Measurements from ENCODE around the gene NDUFA11. TPM values are rescaled to one million over a fixed set of nuclear protein-coding genes. Genes with fewer than 3 reads are reported as not detected.
A peak's percentile ranks its signal among the peaks of the same experiment; 100 is the strongest.
"Not testable (repeated sequence)": the region's sequence is repeated elsewhere in the genome, so short reads cannot be mapped to it uniquely, and the experiment has no call there.

NDUFA11 gene
- total and polyA plus RNA-seq, 5 experiments from 2014 or later: 116 to 404 (median 374) TPM

DNA sequence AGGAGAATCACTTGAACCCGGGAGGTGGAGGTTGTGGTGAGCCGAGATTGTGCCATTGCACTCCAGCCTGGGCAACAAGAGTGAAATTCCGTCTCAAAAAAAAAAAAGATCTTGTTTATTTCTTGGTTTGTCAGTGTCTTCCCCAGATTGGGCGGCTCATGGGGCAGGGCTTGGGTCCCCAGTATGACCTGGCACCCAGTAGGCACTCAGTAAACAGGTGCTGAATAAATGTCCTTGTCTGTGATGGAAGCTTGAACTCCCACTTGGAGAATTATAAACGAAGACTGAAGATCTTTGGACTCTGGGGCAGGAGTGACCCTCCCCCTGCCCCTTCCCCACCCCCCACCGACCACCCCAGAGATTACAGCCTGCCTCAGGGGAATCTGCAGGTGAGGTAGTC is 23.4 kb downstream of the NDUFA11 start:
- no peaks in the 10 kb centered on the region for H3K36me3 Mint-ChIP-seq
- H3K27ac Mint-ChIP-seq: no peak overlapping the region
- DNase-seq (no peak), ATAC-seq (no peak)
- no peaks in the 10 kb centered on the region for H3K9me3 Mint-ChIP-seq
- no peaks in the 10 kb centered on the region for H3K4me1 Mint-ChIP-seq
- no peak overlapping the region for H3K4me3 Mint-ChIP-seq
- H3K27me3 Mint-ChIP-seq: peaks cover 7 to 47% (median 25%) of the 10 kb centered on the region in 5 donors
- POLR2A ChIA-PET: no interaction called here

DNA sequence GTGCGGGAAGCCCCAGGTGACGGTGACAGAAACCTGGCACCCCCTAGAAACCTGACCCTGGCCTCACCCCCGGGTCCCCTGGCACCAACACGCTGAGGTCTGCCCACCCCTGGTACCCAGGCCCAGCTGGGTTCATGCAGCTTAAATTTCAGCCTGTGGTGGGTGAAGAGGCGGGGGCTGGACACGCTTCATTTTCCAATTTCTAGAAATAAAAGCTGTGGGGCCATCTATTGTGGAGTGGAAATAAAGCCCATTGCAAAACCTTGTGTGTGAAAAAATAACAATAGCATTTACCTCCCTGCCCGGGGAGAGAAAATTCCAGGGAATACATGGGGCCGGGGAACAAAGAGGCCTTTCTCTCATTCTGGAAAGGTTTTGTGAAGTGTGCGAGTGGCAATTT is 25.7 kb downstream of the NDUFA11 start:
- H3K4me3 Mint-ChIP-seq: no peak overlapping the region
- DNase-seq (no peak), ATAC-seq (no peak)
- no peaks in the 10 kb centered on the region for H3K4me1 Mint-ChIP-seq
- POLR2A ChIA-PET: no interaction called here
- H3K27ac Mint-ChIP-seq: no peak overlapping the region
- H3K9me3 Mint-ChIP-seq: no peaks in the 10 kb centered on the region
- H3K27me3 Mint-ChIP-seq: peaks cover 3 to 39% (median 24%) of the 10 kb centered on the region in 5 donors
- H3K36me3 Mint-ChIP-seq: no peaks in the 10 kb centered on the region

DNA sequence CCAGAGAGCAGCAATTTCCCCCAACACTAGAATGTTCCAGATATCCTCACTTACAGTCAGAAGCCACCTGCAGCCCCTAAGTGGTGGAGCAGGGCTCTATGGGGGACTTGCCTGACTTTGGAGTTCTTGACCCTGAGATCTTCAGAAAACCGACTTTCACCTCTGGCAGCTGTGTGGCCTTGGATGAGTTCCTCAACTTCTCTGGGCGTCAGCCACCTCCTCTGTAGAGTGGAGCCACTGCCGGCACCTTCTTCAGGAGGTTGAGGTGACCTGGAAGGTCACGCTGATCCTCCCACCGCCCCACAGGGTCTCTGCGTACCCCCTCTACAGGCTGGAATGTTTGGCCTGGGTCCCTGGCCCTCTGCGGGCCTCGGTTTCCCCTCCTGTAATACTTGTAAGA is 26.2 kb downstream of the NDUFA11 start:
- Mint-ChIP-seq H3K27me3 (peaks cover 3 to 37% (median 21%) of the 10 kb centered on the region in 5 donors), H3K9me3 (no peaks in the 10 kb centered on the region), H3K27ac (no peak overlapping the region), H3K4me1 (no peaks in the 10 kb centered on the region), H3K4me3 (no peak overlapping the region), H3K36me3 (no peaks in the 10 kb centered on the region)
- no peak for ATAC-seq
- POLR2A ChIA-PET: no interaction called here
- no peak for DNase-seq

DNA sequence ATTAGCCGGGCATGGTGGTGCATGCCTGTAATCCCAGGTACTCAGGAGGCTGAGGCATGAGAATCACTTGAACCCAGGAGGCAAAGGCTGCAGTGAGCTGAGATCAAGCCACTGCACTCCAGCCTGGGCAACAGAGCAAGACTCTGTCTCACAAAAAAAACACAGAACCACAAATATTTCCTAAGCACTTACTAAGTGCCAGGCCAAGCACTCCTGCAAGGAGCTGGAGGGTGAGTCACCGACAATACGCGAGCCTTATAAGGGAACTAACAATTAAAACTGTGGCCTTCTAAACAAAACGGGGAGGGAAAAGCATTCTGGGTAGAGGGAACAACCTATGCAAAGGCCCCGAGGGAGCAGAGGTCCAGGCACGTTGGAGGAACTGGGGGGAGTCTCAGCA is 29.1 kb downstream of the NDUFA11 start:
- peak overlapping the region in 1 of 10 donors; percentile 52 for H3K27ac Mint-ChIP-seq
- POLR2A ChIA-PET, H3K36me3 Mint-ChIP-seq, H3K4me1 Mint-ChIP-seq, DNase-seq, ATAC-seq, H3K9me3 Mint-ChIP-seq, H3K4me3 Mint-ChIP-seq: not testable (repeated sequence)
- H3K27me3 Mint-ChIP-seq: peaks cover under 1 to 29% (median 17%) of the 10 kb centered on the region in 5 donors

DNA sequence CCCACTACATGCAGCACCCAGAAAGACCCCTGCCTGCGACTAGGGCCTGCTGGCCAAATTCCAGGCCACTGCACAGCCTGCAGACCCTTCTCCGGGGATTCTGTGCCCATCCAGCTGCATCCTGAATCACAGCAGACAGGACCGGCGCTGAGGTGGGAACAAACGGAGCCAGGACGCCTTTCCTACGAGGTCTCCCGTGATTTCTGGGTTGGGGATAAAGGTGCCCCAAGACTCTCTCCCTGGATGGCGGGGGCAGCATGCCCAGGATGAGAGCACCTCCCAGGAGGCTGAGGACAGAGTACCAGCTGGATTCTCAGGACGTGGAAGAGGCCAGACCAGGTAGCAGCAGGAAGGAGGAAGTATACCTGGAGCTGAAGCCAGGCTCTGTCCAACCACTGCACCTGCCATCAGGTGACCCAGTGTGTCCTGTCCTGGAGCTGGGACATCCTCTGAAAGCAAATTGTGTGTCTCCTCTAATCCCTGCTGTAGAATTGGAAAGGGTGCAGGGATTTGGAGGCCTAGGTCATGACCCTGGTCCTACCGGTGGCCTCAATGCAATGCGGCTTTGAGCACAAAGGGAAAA is 29.9 kb downstream of the NDUFA11 start:
- ATAC-seq: no peak
- Mint-ChIP-seq H3K4me3 (no peak overlapping the region), H3K36me3 (no peaks in the 10 kb centered on the region), H3K4me1 (no peaks in the 10 kb centered on the region), H3K27me3 (peaks cover 0 to 23% (median 17%) of the 10 kb centered on the region in 5 donors), H3K27ac (no peak overlapping the region), H3K9me3 (no peaks in the 10 kb centered on the region)
- POLR2A ChIA-PET: no interaction called here
- DNase-seq: no peak

DNA sequence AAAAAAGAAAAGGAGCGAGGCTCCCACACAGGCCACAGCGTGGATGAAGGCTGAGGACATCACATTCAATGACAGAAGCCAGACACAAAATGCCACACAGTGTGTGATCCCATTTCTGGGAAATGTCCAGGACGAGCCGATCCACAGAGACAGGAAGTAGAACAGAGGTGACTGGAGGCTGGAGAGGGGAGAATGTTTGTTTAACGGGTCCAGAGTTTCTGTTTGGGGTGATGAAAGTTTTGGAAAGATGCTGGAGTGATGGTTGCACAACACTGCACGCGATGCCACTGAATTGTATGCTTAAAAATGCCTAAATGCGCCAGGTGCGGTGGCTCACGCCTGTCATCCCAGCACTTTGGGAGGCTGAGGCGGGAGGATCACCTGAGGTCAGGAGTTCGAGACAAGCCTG is 32.6 kb downstream of the NDUFA11 start:
- no peak overlapping the region for H3K4me3 Mint-ChIP-seq
- no peaks in the 10 kb centered on the region for H3K4me1 Mint-ChIP-seq
- H3K27ac Mint-ChIP-seq: no peak overlapping the region
- no peaks in the 10 kb centered on the region for H3K9me3 Mint-ChIP-seq
- DNase-seq (no peak), ATAC-seq (no peak)
- POLR2A ChIA-PET: interaction anchor here (0.7 kb wide), 1 partner anchor 44 kb away, joined by 4 read pairs; no protein-coding TSS in a partner anchor
- H3K36me3 Mint-ChIP-seq: no peaks in the 10 kb centered on the region
- peaks cover 0 to 5% (median 0%) of the 10 kb centered on the region in 5 donors for H3K27me3 Mint-ChIP-seq

DNA sequence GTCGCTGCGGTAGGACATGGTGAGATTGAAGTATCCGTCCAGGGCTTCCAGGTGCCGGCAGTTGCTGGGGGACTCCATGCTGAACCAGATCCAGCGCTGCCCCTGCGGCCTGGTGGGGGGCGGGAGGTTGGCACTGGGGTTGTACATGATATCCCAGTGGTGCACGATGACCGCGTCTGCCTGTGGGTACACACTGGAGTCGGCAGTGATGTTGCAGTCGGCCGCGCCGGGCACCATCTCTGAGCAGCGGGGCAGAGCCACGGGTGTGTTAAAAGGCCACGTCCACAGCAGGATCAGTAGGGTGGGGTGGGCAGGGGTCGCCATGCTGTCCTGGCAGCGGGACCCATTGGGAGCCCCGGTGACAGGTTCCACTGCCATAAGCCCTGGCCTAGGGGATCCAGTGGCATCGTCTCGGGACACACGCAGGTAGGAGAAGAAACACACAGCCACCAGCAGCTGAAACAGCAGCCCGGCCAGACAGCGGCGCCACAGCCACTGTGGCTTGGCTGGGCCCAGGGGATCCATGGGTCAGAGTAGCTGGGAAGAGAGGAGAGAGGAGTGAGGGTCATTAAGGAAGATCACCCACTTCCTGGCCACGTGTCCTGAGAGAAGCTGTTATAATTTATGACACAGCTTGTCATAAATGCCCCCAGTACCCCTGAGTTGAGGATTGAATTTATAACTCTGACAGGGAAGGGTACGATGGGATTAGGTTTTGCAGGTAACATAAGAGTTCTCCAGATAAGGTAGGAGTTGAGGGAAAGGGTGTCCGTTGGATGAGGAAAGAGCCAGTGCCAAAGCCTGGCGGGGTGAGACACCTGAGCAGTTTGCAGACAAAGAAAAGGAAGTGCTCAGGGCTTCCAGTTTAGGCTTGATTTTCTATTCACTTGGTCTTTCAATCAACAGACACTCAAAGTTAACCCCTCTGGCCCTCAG is 36.1 kb downstream of the NDUFA11 start:
- Mint-ChIP-seq H3K27ac (peak overlapping the region in 1 of 10 donors; percentile 4), H3K9me3 (no peaks in the 10 kb centered on the region), H3K4me3 (no peak overlapping the region), H3K27me3 (peaks cover 0 to 11% (median 4%) of the 10 kb centered on the region in 5 donors), H3K36me3 (no peaks in the 10 kb centered on the region), H3K4me1 (peaks cover 0 to 6% (median 0%) of the 10 kb centered on the region in 4 donors)
- POLR2A ChIA-PET: no interaction called here
- no peak for ATAC-seq
- DNase-seq: no peak

DNA sequence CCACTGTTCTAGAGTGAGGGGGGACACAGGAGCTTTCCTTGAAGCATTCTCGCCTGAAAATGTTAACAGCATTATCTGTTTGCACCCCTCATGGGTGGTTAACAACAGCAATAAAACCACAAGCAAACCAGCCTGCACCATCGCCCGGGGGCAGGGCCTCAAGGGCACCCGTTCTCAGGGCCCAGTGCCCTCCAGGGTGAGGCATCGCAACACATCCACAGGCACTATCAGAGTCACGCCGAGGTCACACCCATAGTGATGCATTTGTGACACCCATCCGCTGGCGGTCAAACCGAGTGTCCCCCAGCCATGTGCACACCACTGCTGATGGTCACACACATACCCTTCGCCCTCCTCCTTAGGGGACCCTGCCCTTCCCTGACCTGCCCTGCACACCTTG is 37.8 kb downstream of the NDUFA11 start:
- Mint-ChIP-seq H3K4me3 (peak overlapping the region in 1 of 10 donors; percentile 34), H3K36me3 (no peaks in the 10 kb centered on the region), H3K27ac (peak overlapping the region in 1 of 10 donors; percentile 33), H3K9me3 (no peaks in the 10 kb centered on the region), H3K4me1 (peaks cover 0 to 6% (median 0%) of the 10 kb centered on the region in 4 donors), H3K27me3 (peaks cover 1 to 11% (median 6%) of the 10 kb centered on the region in 5 donors)
- POLR2A ChIA-PET: no interaction called here
- ATAC-seq: no peak
- DNase-seq: no peak

DNA sequence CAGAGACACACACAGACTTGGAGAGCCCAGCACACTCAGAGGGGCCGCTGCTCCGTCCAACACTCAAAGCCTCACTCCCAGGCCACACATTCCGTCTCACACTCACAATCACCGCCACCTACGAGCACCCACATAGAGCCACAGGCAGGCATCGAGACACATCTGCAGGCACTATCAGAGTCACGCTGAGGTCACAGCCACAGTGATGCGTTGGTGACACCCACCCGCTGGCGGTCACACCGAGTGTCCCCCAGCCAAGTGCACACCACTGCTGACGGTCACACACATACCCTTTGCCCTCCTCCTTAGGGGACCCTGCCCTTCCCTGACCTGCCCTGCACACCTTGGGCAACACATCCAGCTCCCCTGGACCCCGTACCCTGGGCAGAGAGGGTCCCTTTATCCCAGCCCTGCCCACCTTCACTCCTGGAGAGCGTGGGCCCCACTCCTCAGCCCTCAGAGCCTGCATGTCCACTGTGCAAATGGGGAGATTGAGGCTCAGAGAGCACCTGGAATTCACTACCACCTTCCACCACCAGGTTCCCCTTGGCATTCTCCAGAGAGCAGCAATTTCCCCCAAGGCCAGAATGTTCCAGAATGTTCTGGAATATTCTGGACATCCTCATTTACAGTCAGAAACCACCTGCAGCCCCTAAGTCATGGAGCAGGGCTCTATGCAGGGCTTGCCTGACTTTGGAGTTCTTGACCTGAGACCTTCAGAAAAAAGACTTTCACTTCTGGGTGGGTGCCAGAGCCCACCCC is 38.7 kb downstream of the NDUFA11 start:
- ATAC-seq: no peak
- H3K27me3 Mint-ChIP-seq: peaks cover 1 to 11% (median 7%) of the 10 kb centered on the region in 5 donors
- no peaks in the 10 kb centered on the region for H3K9me3 Mint-ChIP-seq
- peaks cover 0 to 6% (median 0%) of the 10 kb centered on the region in 4 donors for H3K4me1 Mint-ChIP-seq
- DNase-seq: no peak
- peak overlapping the region in 1 of 10 donors; percentile 52 for H3K27ac Mint-ChIP-seq
- no peaks in the 10 kb centered on the region for H3K36me3 Mint-ChIP-seq
- POLR2A ChIA-PET: no interaction called here
- no peak overlapping the region for H3K4me3 Mint-ChIP-seq

DNA sequence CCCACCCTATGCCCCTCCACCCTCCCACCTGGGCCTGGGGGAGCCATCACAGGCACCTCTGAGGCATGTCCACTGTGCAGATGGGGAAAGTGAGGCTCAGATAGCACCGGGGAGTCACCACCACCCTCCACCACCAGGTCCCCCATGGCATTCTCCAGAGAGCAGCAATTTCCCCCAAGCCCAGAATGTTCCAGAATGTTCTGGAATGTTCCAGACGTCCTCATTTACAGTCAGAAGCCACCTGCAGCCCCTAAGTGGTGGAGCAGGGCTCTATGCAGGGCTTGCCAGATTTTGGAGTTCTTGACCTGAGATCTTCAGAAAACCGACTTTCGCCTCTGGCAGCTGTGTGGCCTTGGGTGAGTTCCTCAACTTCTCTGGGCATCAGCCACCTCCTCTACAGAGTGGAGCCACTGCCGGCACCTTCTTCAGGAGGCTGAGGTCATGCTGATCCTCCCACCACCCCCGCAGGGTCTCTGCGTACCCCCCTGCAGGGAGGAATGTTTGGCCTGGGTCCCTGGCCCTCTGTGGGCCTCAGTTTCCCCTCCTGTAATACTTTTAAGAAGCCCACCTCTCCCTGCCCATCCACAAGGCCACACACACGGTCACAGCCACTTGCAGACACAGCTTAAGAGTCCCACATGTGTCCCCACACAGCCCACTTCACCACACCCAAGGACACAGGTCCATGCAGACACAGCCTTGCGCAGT is 39.4 kb downstream of the NDUFA11 start:
- Mint-ChIP-seq H3K9me3 (no peaks in the 10 kb centered on the region), H3K36me3 (no peaks in the 10 kb centered on the region), H3K4me3 (no peak overlapping the region), H3K27me3 (peaks cover 1 to 11% (median 7%) of the 10 kb centered on the region in 5 donors), H3K27ac (peak overlapping the region in 1 of 10 donors; percentile 57), H3K4me1 (peaks cover 0 to 6% (median 0%) of the 10 kb centered on the region in 4 donors)
- ATAC-seq (no peak), DNase-seq (no peak)
- POLR2A ChIA-PET: no interaction called here

DNA sequence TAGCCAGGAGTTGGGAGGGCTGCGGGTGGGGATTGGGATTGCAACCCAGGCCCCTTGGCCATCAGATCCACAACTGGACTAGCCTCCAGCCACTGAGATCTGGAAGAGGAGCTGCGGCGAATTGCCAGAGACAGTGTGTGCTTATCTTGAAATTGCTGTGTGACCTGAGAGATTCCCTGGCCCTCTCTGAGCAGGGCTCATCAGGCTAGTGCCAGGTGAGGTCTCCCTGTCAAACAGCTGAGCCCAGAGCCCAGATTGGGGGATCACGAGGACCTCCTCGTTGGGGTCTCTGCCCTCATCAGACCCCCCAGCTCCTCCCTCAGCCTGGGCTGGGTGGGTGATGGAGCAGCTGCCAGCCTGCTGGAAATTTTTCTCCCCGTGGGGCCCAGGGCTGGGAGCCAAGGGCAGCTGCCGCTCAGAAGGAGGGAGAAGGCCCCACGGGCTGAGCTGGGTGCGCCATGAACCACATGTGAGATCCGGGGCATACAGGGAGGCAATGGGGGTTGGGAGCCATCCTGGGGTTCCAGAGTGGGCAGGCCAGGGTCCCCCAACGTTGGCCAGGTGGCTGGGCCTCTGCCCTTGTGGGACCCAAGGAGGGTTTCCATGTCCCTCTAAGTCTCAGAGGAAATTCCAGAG is 40.4 kb downstream of the NDUFA11 start:
- Mint-ChIP-seq H3K27me3 (peaks cover 1 to 11% (median 7%) of the 10 kb centered on the region in 5 donors), H3K4me1 (peaks cover 0 to 6% (median 0%) of the 10 kb centered on the region in 4 donors), H3K27ac (no peak overlapping the region), H3K4me3 (no peak overlapping the region), H3K9me3 (no peaks in the 10 kb centered on the region), H3K36me3 (no peaks in the 10 kb centered on the region)
- no peak for ATAC-seq
- DNase-seq: no peak
- POLR2A ChIA-PET: no interaction called here

All from naive thymus-derived CD8-positive, alpha-beta T cell (primary cell).